Measurements from ENCODE around the gene PTPRCAP. TPM values are rescaled to one million over a fixed set of nuclear protein-coding genes. Genes with fewer than 3 reads are reported as not detected.

PTPRCAP gene
- total RNA-seq, 1 experiment from 2014 or later = 1.7 TPM

DNA sequence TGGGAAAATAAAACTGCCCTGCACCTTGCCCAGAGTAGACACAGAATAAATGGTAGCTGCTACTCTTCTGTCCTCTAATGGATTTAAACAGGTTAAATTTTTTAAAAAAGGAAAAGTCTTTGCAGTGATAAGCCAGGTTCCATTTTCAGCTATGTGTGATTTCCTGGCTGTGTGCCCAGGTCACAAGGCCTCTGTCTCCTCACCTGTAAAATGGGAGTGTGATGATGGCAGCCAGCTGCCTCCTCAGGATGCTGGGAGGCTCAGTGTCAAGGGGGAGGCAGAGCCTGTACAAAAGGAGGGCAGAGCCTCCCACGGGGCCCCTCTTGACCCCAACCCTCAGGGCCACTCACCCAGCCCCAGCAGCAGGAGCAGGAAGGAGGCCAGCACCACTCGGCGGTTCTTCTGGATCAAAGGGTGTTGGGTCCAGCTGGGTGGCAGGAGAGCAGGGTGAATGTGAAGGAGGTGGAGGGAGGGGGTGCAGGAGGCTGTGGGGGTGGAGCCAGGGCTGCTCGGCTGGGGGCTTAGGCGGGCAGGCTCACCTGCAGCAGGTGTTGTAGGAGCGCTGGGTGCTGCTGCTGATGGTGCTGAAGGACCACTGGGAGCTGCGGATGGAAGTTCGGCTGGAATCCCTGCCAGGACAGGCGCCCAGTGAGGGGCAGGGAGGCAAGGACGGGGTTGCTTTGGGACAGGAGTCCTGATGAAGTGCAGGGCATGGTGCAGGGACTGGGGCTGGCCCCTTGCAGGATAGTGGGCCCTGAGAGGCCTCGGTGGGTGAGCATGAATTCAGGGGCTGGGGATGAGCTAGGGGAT is 29.7 kb upstream of the PTPRCAP start:
- Mint-ChIP-seq H3K4me1 (peaks cover 20 to 25% of the 10 kb centered on the region in 2 experiments), H3K4me3 (peak overlapping the region; percentile 87 to 90), H3K27me3 (ENCODE audit: low read depth) (peaks cover 5% of the 10 kb centered on the region), H3K27ac (no peak overlapping the region; a peak in 1 of 7 replicates), H3K9me3 (no peaks in the 10 kb centered on the region), H3K36me3 (ENCODE audit: insufficient read depth in 1 of 3, low read depth in 3 of 3) (peaks cover 0 to 4% (median 0%) of the 10 kb centered on the region in 3 experiments; a peak in 2 of 7 replicates)
- Histone ChIP-seq H2BK12ac (ENCODE audit: insufficient read length, low read depth, low read length) (no peak overlapping the region), H2BK20ac (ENCODE audit: low read depth, low read length, poor library complexity, severe bottlenecking) (no peak overlapping the region), H2AK5ac (ENCODE audit: insufficient read length, low read length) (no peak overlapping the region), H3K79me1 (ENCODE audit: insufficient read depth, low read depth, low read length, poor library complexity, severe bottlenecking) (no peaks in the 10 kb centered on the region), H3K27ac (ENCODE audit: insufficient read length, low read depth, low read length) (no peak overlapping the region), H3K27me3 (ENCODE audit: insufficient read depth, low read length) (peaks cover 3% of the 10 kb centered on the region; the same call in 1 of the 2 replicates), H3K18ac (ENCODE audit: insufficient read length, low read depth, low read length) (no peak overlapping the region), H4K8ac (replicated peaks; ENCODE audit: insufficient read length, low read depth, low read length) (no peak overlapping the region), H3T11ph (ENCODE audit: low read length) (no peak overlapping the region), H2AFZ (ENCODE audit: low read length) (no peak overlapping the region), H4K20me1 (ENCODE audit: control insufficient read depth, insufficient read depth, insufficient read length) (no peaks in the 10 kb centered on the region), H3K4me1 (ENCODE audit: insufficient read depth, low read length) (no peaks in the 10 kb centered on the region; the same call in 1 of the 2 replicates), H4K5ac (ENCODE audit: insufficient read length, low read depth, low read length) (no peak overlapping the region), H3K9me3 (ENCODE audit: control insufficient read depth, low read depth, low read length) (no peaks in the 10 kb centered on the region), H3K4me2 (ENCODE audit: insufficient read depth, insufficient read length, low read length) (no peak overlapping the region), H2BK120ac (ENCODE audit: low read depth, low read length, poor library complexity, severe bottlenecking) (no peak overlapping the region), H3K56ac (ENCODE audit: insufficient read length, low read depth, low read length) (no peak overlapping the region), H2BK15ac (ENCODE audit: low read depth, low read length) (no peak overlapping the region), H3K4ac (ENCODE audit: low read depth, low read length) (no peak overlapping the region), H2BK5ac (ENCODE audit: insufficient read length, low read length) (no peak overlapping the region), H3K9ac (ENCODE audit: extremely low read depth, insufficient read length, low read length) (no peak overlapping the region), H3K14ac (ENCODE audit: insufficient read depth, low read length) (no peak overlapping the region), H4K91ac (ENCODE audit: insufficient read length, low read depth, low read length) (no peak overlapping the region), H3K79me2 (ENCODE audit: insufficient read depth, low read length) (no peaks in the 10 kb centered on the region), H3K23me2 (ENCODE audit: insufficient read length, low read depth, low read length, poor library complexity, severe bottlenecking) (peaks cover 12% of the 10 kb centered on the region), H3K23ac (ENCODE audit: insufficient read length, low read depth, low read length) (no peak overlapping the region)
- WGBS (ENCODE audit: extremely low coverage, insufficient read length, low lambda C conversion rate) = no CpG with 5 or more reads among the region's 11 CpGs
- TF ChIP-seq, protein P1, sequence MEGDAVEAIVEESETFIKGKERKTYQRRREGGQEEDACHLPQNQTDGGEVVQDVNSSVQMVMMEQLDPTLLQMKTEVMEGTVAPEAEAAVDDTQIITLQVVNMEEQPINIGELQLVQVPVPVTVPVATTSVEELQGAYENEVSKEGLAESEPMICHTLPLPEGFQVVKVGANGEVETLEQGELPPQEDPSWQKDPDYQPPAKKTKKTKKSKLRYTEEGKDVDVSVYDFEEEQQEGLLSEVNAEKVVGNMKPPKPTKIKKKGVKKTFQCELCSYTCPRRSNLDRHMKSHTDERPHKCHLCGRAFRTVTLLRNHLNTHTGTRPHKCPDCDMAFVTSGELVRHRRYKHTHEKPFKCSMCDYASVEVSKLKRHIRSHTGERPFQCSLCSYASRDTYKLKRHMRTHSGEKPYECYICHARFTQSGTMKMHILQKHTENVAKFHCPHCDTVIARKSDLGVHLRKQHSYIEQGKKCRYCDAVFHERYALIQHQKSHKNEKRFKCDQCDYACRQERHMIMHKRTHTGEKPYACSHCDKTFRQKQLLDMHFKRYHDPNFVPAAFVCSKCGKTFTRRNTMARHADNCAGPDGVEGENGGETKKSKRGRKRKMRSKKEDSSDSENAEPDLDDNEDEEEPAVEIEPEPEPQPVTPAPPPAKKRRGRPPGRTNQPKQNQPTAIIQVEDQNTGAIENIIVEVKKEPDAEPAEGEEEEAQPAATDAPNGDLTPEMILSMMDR (conservative IDR thresholded peaks at IDR 0.05) = no peak
- no peak for DNase-seq
